ENCODE results near the gene MAGEL2. TPM values are rescaled to one million over a fixed set of nuclear protein-coding genes. Genes with fewer than 3 reads are reported as not detected.

Gene MAGEL2
- total RNA-seq, 1 experiment from 2014 or later: 10.7 TPM

DNA sequence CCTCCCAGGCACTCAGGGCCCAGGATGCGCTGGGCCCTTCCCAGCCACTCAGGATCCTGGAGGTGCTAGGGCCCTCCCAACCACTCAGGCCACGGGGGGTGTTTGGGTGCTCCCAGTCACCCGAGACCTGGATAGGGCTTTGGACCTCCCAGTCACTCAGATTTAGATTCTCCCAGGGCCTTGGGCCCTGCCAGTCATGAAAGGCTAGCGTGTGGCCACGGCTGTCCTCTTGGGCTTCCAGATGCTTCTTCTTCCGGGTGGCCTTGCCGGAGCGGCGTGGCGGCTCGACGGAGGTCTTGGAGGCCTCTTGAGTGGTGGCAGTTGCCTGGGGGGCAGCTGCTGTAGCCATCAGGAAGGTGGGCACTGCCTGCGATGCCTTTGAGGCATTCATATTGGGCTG lies 2.8 kb downstream of the MAGEL2 start:
- peaks cover 12% of the 10 kb centered on the region for H3K4me1 Mint-ChIP-seq
- TF ChIP-seq ZNF138 (CRISPR knock-in tag; conservative IDR thresholded peaks at IDR 0.05) (no peak), SMAD4 (CRISPR knock-in tag; IDR thresholded peaks at IDR 0.05) (no peak), ATF6 (CRISPR knock-in tag; IDR thresholded peaks at IDR 0.05) (no peak), ZBTB21 (CRISPR knock-in tag; IDR thresholded peaks at IDR 0.05; ENCODE audit: borderline replicate concordance) (no peak), NR1H2 (CRISPR knock-in tag; IDR thresholded peaks at IDR 0.05) (no peak), SOX15 (CRISPR knock-in tag; IDR thresholded peaks at IDR 0.05) (no peak), ZNF317 (CRISPR knock-in tag; IDR thresholded peaks at IDR 0.05; ENCODE audit: borderline replicate concordance, low read depth) (no peak), NR3C1 (CRISPR knock-in tag; conservative IDR thresholded peaks at IDR 0.05; ENCODE audit: low read depth) (no peak), CREM (CRISPR knock-in tag; IDR thresholded peaks at IDR 0.05) (no peak), FOXJ3 (CRISPR knock-in tag; IDR thresholded peaks at IDR 0.05; ENCODE audit: borderline replicate concordance) (no peak), MLX (CRISPR knock-in tag; IDR thresholded peaks at IDR 0.05) (no peak), ATF1 (CRISPR knock-in tag; IDR thresholded peaks at IDR 0.05) (no peak), STAT6 (CRISPR knock-in tag; conservative IDR thresholded peaks at IDR 0.05; ENCODE audit: low read depth) (no peak), CDX4 (CRISPR knock-in tag; IDR thresholded peaks at IDR 0.05; ENCODE audit: borderline replicate concordance) (no peak), ZNF232 (CRISPR knock-in tag; IDR thresholded peaks at IDR 0.05) (no peak), MXD4 (CRISPR knock-in tag; IDR thresholded peaks at IDR 0.05; ENCODE audit: borderline replicate concordance) (no peak)
- TF ChIP-seq, protein P1, sequence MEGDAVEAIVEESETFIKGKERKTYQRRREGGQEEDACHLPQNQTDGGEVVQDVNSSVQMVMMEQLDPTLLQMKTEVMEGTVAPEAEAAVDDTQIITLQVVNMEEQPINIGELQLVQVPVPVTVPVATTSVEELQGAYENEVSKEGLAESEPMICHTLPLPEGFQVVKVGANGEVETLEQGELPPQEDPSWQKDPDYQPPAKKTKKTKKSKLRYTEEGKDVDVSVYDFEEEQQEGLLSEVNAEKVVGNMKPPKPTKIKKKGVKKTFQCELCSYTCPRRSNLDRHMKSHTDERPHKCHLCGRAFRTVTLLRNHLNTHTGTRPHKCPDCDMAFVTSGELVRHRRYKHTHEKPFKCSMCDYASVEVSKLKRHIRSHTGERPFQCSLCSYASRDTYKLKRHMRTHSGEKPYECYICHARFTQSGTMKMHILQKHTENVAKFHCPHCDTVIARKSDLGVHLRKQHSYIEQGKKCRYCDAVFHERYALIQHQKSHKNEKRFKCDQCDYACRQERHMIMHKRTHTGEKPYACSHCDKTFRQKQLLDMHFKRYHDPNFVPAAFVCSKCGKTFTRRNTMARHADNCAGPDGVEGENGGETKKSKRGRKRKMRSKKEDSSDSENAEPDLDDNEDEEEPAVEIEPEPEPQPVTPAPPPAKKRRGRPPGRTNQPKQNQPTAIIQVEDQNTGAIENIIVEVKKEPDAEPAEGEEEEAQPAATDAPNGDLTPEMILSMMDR (IDR thresholded peaks at IDR 0.05): no peak
- TF ChIP-seq, protein P2, sequence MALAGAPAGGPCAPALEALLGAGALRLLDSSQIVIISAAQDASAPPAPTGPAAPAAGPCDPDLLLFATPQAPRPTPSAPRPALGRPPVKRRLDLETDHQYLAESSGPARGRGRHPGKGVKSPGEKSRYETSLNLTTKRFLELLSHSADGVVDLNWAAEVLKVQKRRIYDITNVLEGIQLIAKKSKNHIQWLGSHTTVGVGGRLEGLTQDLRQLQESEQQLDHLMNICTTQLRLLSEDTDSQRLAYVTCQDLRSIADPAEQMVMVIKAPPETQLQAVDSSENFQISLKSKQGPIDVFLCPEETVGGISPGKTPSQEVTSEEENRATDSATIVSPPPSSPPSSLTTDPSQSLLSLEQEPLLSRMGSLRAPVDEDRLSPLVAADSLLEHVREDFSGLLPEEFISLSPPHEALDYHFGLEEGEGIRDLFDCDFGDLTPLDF (CRISPR knock-in tag; IDR thresholded peaks at IDR 0.05): no peak
- TF ChIP-seq, protein P3, sequence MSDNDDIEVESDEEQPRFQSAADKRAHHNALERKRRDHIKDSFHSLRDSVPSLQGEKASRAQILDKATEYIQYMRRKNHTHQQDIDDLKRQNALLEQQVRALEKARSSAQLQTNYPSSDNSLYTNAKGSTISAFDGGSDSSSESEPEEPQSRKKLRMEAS (CRISPR knock-in tag; IDR thresholded peaks at IDR 0.05): no peak
- H3K27ac Mint-ChIP-seq: no peak overlapping the region
- no peak overlapping the region; the same call in 1 of the 2 replicates for H3K4me3 Mint-ChIP-seq
- DNase-seq (ENCODE audit: low spot score) (no peak), ATAC-seq (no peak)
- peaks cover 17% of the 10 kb centered on the region for H3K9me3 Mint-ChIP-seq
- H3K36me3 Mint-ChIP-seq: peaks cover 21% of the 10 kb centered on the region
- peaks cover 7% of the 10 kb centered on the region; the same call in 1 of the 2 replicates for H3K27me3 Mint-ChIP-seq (ENCODE audit: low read depth)
- ChIA-PET POLR2A (no interaction called here), CTCF (interaction anchor here (0.6 to 1.6 kb wide), 7 partner anchors 16 to 233 kb away, joined by 3 to 12 read pairs (median 6); no protein-coding TSS in a partner anchor)
